HCT116 (cell line): ENCODE results near the gene ZBTB34. TPM values are rescaled to one million over a fixed set of nuclear protein-coding genes. Genes with fewer than 3 reads are reported as not detected.

Source experiments
- ATAC-seq: fragments of 200-7000 bp; cut with Tn5 transposase; 2 replicates; pipeline ENCODE4 v1.9.1; 2020; ENCODE audit warnings: mild to moderate bottlenecking, moderate library complexity
- BruUV-seq: library from RNA; stranded (reverse); fragments of 400-500 nt; replicated peaks from 2 replicates; lab custom pipeline; 2021; lab: Mats Ljungman, UMichigan
- CTCF ChIA-PET: fragments of 300-600 bp; sonication (Branson Sonifier 250); formaldehyde crosslinking; loops from one replicate; lab custom pipeline; 2021; ENCODE audit warnings: antibody characterized with exemption; lab: Charles Lee
- POLR2A ChIA-PET: fragments of 300-600, 350-600 bp; sonication (Branson Sonifier 250); formaldehyde crosslinking; loops from one replicate; lab custom pipeline; 2021; ENCODE audit warnings: antibody characterized with exemption; lab: Charles Lee
- RAD21 ChIA-PET, 2 experiments: fragments of 300-600 bp; sonication (Branson Sonifier 250); formaldehyde crosslinking; loops; one replicate each; lab custom pipeline; 2023; ENCODE audit warnings: low total read pairs in 2 of 2; ENCODE audit not compliant: uncharacterized antibody in 2 of 2, unreplicated experiment in 2 of 2, low non-redundant PET in 1 of 2; lab: Charles Lee
- DNase-seq: peaks from one replicate; pipeline ENCODE4 v3.0.0-alpha.2; 2010; ENCODE audit warnings: low read depth, low spot score
- H2AFZ ChIP-seq: fragments of 200-600 bp; shearing (Covaris generic), sonication (generic); 2 replicates; pipeline ENCODE4 v1.6.1; 2017; ENCODE audit warnings: low read depth, mixed run types, mixed read lengths, antibody characterized with exemption, low read length; ENCODE audit not compliant: poor library complexity, severe bottlenecking
- H3K27ac ChIP-seq: 2 replicates; pipeline ENCODE4 v1.5.1; 2012; ENCODE audit warnings: low read depth, low read length
- H3K27me3 ChIP-seq: fragments of 200-600 bp; sonication (generic); 2 replicates; pipeline ENCODE4 v1.6.1; 2016; ENCODE audit warnings: mixed run types, low read length, mixed read lengths; ENCODE audit not compliant: insufficient read depth
- H3K36me3 ChIP-seq, 2 experiments: fragments of 200-500 bp in 1 of 2; fragments of 200-600 bp in 1 of 2; sonication (Bioruptor generic) in 1 of 2; sonication (generic) in 1 of 2; 2 replicates each; pipeline versions ENCODE4 v1.5.1 to v1.6.1; 2014 to 2016; ENCODE audit warnings: low read length in 2 of 2, inconsistent platforms in 1 of 2, mixed read lengths in 1 of 2, mixed run types in 1 of 2; ENCODE audit not compliant: insufficient read depth in 2 of 2, control insufficient read depth in 1 of 2
- H3K4me1 ChIP-seq, 2 experiments: fragments of 200-600 bp in 1 of 2; sonication (generic) in 1 of 2; 2 replicates each; pipeline versions ENCODE4 v1.5.1 to v1.6.1; 2012 to 2017; ENCODE audit warnings: low read length in 2 of 2, inconsistent platforms in 1 of 2, mild to moderate bottlenecking in 1 of 2, mixed read lengths in 1 of 2, mixed run types in 1 of 2, moderate library complexity in 1 of 2; ENCODE audit not compliant: insufficient read depth in 2 of 2, control insufficient read depth in 1 of 2
- H3K4me2 ChIP-seq: fragments of 200-600 bp; sonication (generic); 2 replicates; pipeline ENCODE4 v1.6.1; 2017; ENCODE audit warnings: mixed run types, low read length, mixed read lengths
- H3K4me3 ChIP-seq, 2 experiments: fragments of 200-600 bp in 1 of 2; sonication (generic) in 1 of 2; replicated peaks in 1 of 2; 2 replicates each; pipeline ENCODE4 v1.5.1; 2011 to 2016; ENCODE audit warnings: low read length in 2 of 2, control low read depth in 1 of 2, low read depth in 1 of 2, mild to moderate bottlenecking in 1 of 2, mixed read lengths in 1 of 2, mixed run types in 1 of 2
- H3K79me2 ChIP-seq: fragments of 200-600 bp; sonication (generic); 2 replicates; pipeline ENCODE4 v1.6.1; 2017; ENCODE audit warnings: mild to moderate bottlenecking, mixed run types, low read length, moderate library complexity, mixed read lengths; ENCODE audit not compliant: insufficient read depth
- H3K9ac ChIP-seq: fragments of 200-600 bp; sonication (generic); 2 replicates; pipeline ENCODE4 v1.6.1; 2016; ENCODE audit warnings: low read length, mixed read lengths
- H3K9me2 ChIP-seq: fragments of 200-600 bp; sonication (generic), shearing (Covaris generic); 2 replicates; pipeline ENCODE4 v1.6.1; 2017; ENCODE audit warnings: mixed run types, mild to moderate bottlenecking, moderate library complexity; ENCODE audit not compliant: insufficient read depth
- H3K9me3 ChIP-seq, 2 experiments: fragments of 200-500 bp in 1 of 2; fragments of 200-600 bp in 1 of 2; sonication (Bioruptor generic) in 1 of 2; sonication (generic) in 1 of 2; 2 replicates each; pipeline ENCODE4 v1.6.1; 2014 to 2017; ENCODE audit warnings: low read length in 2 of 2, mixed read lengths in 2 of 2, inconsistent platforms in 1 of 2, low read depth in 1 of 2, mild to moderate bottlenecking in 1 of 2, mixed run types in 1 of 2, moderate library complexity in 1 of 2; ENCODE audit not compliant: control insufficient read depth in 1 of 2, insufficient read depth in 1 of 2
- H4K20me1 ChIP-seq: fragments of 200-600 bp; sonication (generic), shearing (Covaris generic); 2 replicates; pipeline ENCODE4 v1.6.1; 2017; ENCODE audit warnings: mixed run types, mild to moderate bottlenecking, moderate library complexity; ENCODE audit not compliant: insufficient read depth
- CEBPB ChIP-seq: IDR thresholded peaks from 2 replicates; pipeline ENCODE4 v1.6.1; 2012; ENCODE audit warnings: low read depth
- EGR1 ChIP-seq: IDR thresholded peaks from 2 replicates; pipeline ENCODE4 v1.6.1; 2012; ENCODE audit warnings: low read depth
- EZH2 ChIP-seq: fragments of 200-600 bp; sonication (generic); IDR thresholded peaks from 2 replicates; pipeline ENCODE4 v1.6.1; 2017; ENCODE audit warnings: antibody characterized with exemption, mixed run types
- SP1 ChIP-seq: IDR thresholded peaks from 2 replicates; pipeline ENCODE4 v1.6.1; 2012; ENCODE audit warnings: low read depth
- TCF7L2 ChIP-seq: IDR thresholded peaks from 2 replicates; pipeline ENCODE4 v1.7.0; 2011; ENCODE audit warnings: borderline replicate concordance, inconsistent platforms; ENCODE audit not compliant: insufficient read depth, insufficient read length; ENCODE audit errors: extremely low read depth
- ZNF274 ChIP-seq: fragments of 200-500 bp; sonication (Bioruptor generic); IDR thresholded peaks from 2 replicates; pipeline ENCODE4 v1.6.1; 2014; ENCODE audit warnings: mild to moderate bottlenecking, low read depth, low read length, inconsistent platforms
- intact Hi-C: fragments of 100-400 bp; cut with micrococcal nuclease; formaldehyde crosslinking; loops from 2 replicates; pipeline ENCODE4 v1.10.0; 2022
- total RNA-seq: library from RNA; stranded (reverse); gene quantifications from one replicate; pipeline ENCODE4 v1.2.1, GENCODE V29; 2021; ENCODE audit not compliant: unreplicated experiment
- TF ChIP-seq, protein P1 (sequence below): IDR thresholded peaks from 2 replicates; pipeline ENCODE4 v1.6.1; 2012; ENCODE audit warnings: low read depth
- TF ChIP-seq, protein P2 (sequence below): IDR thresholded peaks from 2 replicates; pipeline ENCODE4 v1.6.1; 2012

The ZBTB34 gene
- total RNA-seq, 1 experiment from 2014 or later, result 5.6 TPM

DNA sequence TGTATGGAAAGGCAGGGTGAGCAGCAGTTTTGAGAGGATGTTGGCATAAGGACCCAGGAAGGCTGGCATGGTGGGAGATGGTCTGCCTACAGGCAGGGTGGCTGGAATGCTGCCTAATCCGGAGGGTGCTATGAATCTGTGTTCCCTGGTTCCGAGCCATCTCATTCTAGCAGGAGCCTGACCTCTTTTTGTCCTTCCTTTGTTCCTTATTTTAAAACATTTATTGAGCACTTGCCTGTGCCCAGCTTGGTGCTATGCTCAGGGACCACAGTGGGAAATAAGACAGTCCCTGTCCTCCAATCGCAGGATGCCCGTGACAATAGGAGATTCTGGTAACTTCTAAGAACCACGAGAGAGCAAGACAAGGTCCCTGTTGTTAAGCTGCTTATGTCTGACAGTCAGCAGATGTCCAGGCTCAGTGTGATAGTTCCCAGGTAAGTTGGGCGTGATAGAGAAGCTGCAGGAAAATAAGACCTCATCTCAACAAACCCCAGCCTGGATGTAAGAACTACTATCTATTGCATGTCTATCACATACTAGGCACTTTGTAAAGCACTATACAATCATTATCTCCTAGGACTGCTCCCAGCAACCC, 9.1 kb upstream of the ZBTB34 start:
- ATAC-seq (no peak), DNase-seq (no peak)
- CTCF ChIA-PET, result no interaction called here
- RAD21 ChIA-PET, result no interaction called here
- no peaks in the 10 kb centered on the region for H3K79me2 ChIP-seq
- peaks cover 13% of the 10 kb centered on the region; the same call in 1 of the 2 replicates for H3K27me3 ChIP-seq
- POLR2A ChIA-PET, result no interaction called here
- H3K9me2 ChIP-seq, result no peaks in the 10 kb centered on the region
- no peak overlapping the region for H3K4me3 ChIP-seq
- H3K27ac ChIP-seq, result no peak overlapping the region
- intact Hi-C loops, result no loop called here
- H3K9me3 ChIP-seq, result no peaks in the 10 kb centered on the region
- H2AFZ ChIP-seq, result no peak overlapping the region
- H3K4me2 ChIP-seq, result no peak overlapping the region
- H3K4me1 ChIP-seq, result no peaks in the 10 kb centered on the region
- H3K9ac ChIP-seq, result no peak overlapping the region
- H4K20me1 ChIP-seq, result no peaks in the 10 kb centered on the region
- no peaks in the 10 kb centered on the region for H3K36me3 ChIP-seq
- TF ChIP-seq CEBPB (no peak), EGR1 (no peak), SP1 (no peak), EZH2 (no peak), TCF7L2 (no peak), ZNF274 (no peak)
- TF ChIP-seq, protein P1, sequence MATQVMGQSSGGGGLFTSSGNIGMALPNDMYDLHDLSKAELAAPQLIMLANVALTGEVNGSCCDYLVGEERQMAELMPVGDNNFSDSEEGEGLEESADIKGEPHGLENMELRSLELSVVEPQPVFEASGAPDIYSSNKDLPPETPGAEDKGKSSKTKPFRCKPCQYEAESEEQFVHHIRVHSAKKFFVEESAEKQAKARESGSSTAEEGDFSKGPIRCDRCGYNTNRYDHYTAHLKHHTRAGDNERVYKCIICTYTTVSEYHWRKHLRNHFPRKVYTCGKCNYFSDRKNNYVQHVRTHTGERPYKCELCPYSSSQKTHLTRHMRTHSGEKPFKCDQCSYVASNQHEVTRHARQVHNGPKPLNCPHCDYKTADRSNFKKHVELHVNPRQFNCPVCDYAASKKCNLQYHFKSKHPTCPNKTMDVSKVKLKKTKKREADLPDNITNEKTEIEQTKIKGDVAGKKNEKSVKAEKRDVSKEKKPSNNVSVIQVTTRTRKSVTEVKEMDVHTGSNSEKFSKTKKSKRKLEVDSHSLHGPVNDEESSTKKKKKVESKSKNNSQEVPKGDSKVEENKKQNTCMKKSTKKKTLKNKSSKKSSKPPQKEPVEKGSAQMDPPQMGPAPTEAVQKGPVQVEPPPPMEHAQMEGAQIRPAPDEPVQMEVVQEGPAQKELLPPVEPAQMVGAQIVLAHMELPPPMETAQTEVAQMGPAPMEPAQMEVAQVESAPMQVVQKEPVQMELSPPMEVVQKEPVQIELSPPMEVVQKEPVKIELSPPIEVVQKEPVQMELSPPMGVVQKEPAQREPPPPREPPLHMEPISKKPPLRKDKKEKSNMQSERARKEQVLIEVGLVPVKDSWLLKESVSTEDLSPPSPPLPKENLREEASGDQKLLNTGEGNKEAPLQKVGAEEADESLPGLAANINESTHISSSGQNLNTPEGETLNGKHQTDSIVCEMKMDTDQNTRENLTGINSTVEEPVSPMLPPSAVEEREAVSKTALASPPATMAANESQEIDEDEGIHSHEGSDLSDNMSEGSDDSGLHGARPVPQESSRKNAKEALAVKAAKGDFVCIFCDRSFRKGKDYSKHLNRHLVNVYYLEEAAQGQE, result no peak
- TF ChIP-seq, protein P2, sequence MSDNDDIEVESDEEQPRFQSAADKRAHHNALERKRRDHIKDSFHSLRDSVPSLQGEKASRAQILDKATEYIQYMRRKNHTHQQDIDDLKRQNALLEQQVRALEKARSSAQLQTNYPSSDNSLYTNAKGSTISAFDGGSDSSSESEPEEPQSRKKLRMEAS, result no peak
- no TSS peak for BruUV-seq
